Measurements from ENCODE around the gene FUT3. TPM values are rescaled to one million over a fixed set of nuclear protein-coding genes. Genes with fewer than 3 reads are reported as not detected.

FUT3 gene
- total and polyA plus RNA-seq, 2 of the 8 experiments (the other 6 are each of a cell fraction or from before 2014, with no cell fraction given), result 0.15 to 0.63 TPM

DNA sequence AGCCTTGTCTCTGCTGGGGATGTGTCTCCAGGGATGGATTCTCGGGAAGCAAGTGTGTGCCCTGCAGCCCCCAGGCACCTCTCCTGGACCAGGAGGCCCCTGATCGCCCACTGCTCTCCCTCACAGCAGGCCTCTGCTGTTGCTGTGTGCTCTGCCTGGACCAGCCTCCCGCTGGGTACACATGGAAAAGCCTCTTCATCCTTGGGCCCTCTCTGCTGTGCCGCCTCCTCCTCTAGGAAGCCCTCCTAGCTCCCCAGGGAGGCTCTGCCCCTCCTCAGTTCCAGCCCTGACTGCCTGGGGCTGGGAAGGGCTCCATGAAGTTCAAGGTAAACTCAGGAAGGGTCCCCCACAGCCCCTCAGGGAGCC is 40.3 kb upstream of the FUT3 start (continued):
- TF ChIP-seq, protein P1, sequence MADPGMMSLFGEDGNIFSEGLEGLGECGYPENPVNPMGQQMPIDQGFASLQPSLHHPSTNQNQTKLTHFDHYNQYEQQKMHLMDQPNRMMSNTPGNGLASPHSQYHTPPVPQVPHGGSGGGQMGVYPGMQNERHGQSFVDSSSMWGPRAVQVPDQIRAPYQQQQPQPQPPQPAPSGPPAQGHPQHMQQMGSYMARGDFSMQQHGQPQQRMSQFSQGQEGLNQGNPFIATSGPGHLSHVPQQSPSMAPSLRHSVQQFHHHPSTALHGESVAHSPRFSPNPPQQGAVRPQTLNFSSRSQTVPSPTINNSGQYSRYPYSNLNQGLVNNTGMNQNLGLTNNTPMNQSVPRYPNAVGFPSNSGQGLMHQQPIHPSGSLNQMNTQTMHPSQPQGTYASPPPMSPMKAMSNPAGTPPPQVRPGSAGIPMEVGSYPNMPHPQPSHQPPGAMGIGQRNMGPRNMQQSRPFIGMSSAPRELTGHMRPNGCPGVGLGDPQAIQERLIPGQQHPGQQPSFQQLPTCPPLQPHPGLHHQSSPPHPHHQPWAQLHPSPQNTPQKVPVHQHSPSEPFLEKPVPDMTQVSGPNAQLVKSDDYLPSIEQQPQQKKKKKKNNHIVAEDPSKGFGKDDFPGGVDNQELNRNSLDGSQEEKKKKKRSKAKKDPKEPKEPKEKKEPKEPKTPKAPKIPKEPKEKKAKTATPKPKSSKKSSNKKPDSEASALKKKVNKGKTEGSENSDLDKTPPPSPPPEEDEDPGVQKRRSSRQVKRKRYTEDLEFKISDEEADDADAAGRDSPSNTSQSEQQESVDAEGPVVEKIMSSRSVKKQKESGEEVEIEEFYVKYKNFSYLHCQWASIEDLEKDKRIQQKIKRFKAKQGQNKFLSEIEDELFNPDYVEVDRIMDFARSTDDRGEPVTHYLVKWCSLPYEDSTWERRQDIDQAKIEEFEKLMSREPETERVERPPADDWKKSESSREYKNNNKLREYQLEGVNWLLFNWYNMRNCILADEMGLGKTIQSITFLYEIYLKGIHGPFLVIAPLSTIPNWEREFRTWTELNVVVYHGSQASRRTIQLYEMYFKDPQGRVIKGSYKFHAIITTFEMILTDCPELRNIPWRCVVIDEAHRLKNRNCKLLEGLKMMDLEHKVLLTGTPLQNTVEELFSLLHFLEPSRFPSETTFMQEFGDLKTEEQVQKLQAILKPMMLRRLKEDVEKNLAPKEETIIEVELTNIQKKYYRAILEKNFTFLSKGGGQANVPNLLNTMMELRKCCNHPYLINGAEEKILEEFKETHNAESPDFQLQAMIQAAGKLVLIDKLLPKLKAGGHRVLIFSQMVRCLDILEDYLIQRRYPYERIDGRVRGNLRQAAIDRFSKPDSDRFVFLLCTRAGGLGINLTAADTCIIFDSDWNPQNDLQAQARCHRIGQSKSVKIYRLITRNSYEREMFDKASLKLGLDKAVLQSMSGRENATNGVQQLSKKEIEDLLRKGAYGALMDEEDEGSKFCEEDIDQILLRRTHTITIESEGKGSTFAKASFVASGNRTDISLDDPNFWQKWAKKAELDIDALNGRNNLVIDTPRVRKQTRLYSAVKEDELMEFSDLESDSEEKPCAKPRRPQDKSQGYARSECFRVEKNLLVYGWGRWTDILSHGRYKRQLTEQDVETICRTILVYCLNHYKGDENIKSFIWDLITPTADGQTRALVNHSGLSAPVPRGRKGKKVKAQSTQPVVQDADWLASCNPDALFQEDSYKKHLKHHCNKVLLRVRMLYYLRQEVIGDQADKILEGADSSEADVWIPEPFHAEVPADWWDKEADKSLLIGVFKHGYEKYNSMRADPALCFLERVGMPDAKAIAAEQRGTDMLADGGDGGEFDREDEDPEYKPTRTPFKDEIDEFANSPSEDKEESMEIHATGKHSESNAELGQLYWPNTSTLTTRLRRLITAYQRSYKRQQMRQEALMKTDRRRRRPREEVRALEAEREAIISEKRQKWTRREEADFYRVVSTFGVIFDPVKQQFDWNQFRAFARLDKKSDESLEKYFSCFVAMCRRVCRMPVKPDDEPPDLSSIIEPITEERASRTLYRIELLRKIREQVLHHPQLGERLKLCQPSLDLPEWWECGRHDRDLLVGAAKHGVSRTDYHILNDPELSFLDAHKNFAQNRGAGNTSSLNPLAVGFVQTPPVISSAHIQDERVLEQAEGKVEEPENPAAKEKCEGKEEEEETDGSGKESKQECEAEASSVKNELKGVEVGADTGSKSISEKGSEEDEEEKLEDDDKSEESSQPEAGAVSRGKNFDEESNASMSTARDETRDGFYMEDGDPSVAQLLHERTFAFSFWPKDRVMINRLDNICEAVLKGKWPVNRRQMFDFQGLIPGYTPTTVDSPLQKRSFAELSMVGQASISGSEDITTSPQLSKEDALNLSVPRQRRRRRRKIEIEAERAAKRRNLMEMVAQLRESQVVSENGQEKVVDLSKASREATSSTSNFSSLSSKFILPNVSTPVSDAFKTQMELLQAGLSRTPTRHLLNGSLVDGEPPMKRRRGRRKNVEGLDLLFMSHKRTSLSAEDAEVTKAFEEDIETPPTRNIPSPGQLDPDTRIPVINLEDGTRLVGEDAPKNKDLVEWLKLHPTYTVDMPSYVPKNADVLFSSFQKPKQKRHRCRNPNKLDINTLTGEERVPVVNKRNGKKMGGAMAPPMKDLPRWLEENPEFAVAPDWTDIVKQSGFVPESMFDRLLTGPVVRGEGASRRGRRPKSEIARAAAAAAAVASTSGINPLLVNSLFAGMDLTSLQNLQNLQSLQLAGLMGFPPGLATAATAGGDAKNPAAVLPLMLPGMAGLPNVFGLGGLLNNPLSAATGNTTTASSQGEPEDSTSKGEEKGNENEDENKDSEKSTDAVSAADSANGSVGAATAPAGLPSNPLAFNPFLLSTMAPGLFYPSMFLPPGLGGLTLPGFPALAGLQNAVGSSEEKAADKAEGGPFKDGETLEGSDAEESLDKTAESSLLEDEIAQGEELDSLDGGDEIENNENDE (IDR thresholded peaks at IDR 0.05; ENCODE audit: insufficient replicate concordance, low read length), result no peak

Data from H1 (cell line).